Endothelial cell of umbilical vein (primary cell): ENCODE measurements around the gene TBCC. TPM values are rescaled to one million over a fixed set of nuclear protein-coding genes. Genes with fewer than 3 reads are reported as not detected.

Source experiments
- BruUV-seq: library from RNA; stranded (reverse); fragments of 400-500 nt; replicated peaks from 2 replicates; lab custom pipeline; 2021; lab: Mats Ljungman, UMichigan
- CTCF ChIA-PET: fragments of 300-600, 350-600 bp; sonication (Branson Sonifier 250); formaldehyde crosslinking; loops from one replicate; lab custom pipeline; 2021; ENCODE audit warnings: antibody characterized with exemption, inconsistent platforms; lab: Charles Lee
- POLR2A ChIA-PET: fragments of 300-600, 350-600 bp; sonication (Branson Sonifier 250); formaldehyde crosslinking; loops from one replicate; lab custom pipeline; 2021; ENCODE audit warnings: antibody characterized with exemption, inconsistent platforms; lab: Charles Lee
- DNase-seq: peaks from one replicate; pipeline ENCODE4 v3.0.0-alpha.2; 2011; ENCODE audit warnings: low read depth, low spot score
- FAIRE-seq: peaks from 2 replicates; lab custom pipeline; 2011; peaks lifted over from hg19 to GRCh38; lab: Jason Lieb, UNC
- H2AFZ ChIP-seq: 2 replicates; pipeline ENCODE4 v1.6.0; 2012; ENCODE audit warnings: low read depth, low read length, control low read depth, inconsistent platforms
- H3K27ac ChIP-seq: 2 replicates; pipeline ENCODE4 v1.5.1; 2011; ENCODE audit warnings: low read depth, mild to moderate bottlenecking, control low read depth, low read length, moderate library complexity; ENCODE audit not compliant: insufficient read depth
- H3K27me3 ChIP-seq, 2 experiments: 2 replicates each; pipeline versions ENCODE4 v1.6.0 to v1.6.1; 2011; ENCODE audit warnings: low read length in 2 of 2, mixed read lengths in 1 of 2; ENCODE audit not compliant: control insufficient read depth in 2 of 2, insufficient read depth in 2 of 2
- H3K36me3 ChIP-seq, 2 experiments: 2 replicates in 1 of 2; 3 replicates in 1 of 2; pipeline ENCODE4 v1.5.1; 2011; ENCODE audit warnings: low read length in 2 of 2, mild to moderate bottlenecking in 1 of 2, moderate library complexity in 1 of 2; ENCODE audit not compliant: control insufficient read depth in 2 of 2, insufficient read depth in 2 of 2; ENCODE audit errors: extremely low read depth in 1 of 2
- H3K4me1 ChIP-seq: 3 replicates; pipeline ENCODE4 v1.5.1; 2011; ENCODE audit warnings: mild to moderate bottlenecking, low read length; ENCODE audit not compliant: control insufficient read depth, insufficient read depth; ENCODE audit errors: extremely low read depth
- H3K4me2 ChIP-seq: 2 replicates; pipeline ENCODE4 v1.6.1; 2011; ENCODE audit warnings: low read length, control low read depth, mixed read lengths; ENCODE audit not compliant: insufficient read depth
- H3K4me3 ChIP-seq, 3 experiments: fragments of 200-600 bp in 1 of 3; sonication (generic), shearing (Covaris generic) in 1 of 3; replicated peaks in 1 of 3; 2 replicates each; pipeline ENCODE4 v1.5.1; 2011 to 2016; ENCODE audit warnings: control low read depth in 3 of 3, low read length in 3 of 3, mild to moderate bottlenecking in 2 of 3, inconsistent platforms in 1 of 3, low read depth in 1 of 3, moderate library complexity in 1 of 3; ENCODE audit not compliant: insufficient read depth in 1 of 3
- H3K79me2 ChIP-seq: 2 replicates; pipeline ENCODE4 v1.6.0; 2012; ENCODE audit warnings: low read length, inconsistent platforms; ENCODE audit not compliant: control insufficient read depth, insufficient read depth
- H3K9ac ChIP-seq: replicated peaks from 2 replicates; pipeline ENCODE3; 2011; ENCODE audit warnings: low read length, control low read depth; ENCODE audit not compliant: insufficient read depth; ENCODE audit errors: extremely low read depth
- H3K9me1 ChIP-seq: replicated peaks from 3 replicates; pipeline ENCODE4 v1.6.0; 2011; ENCODE audit warnings: mild to moderate bottlenecking, low read length; ENCODE audit not compliant: control insufficient read depth, insufficient read depth; ENCODE audit errors: extremely low read depth
- H3K9me3 ChIP-seq: replicated peaks from 2 replicates; pipeline ENCODE4 v1.5.1; 2012; ENCODE audit warnings: low read length, inconsistent platforms; ENCODE audit not compliant: control insufficient read depth, insufficient read depth
- H4K20me1 ChIP-seq: replicated peaks from 2 replicates; pipeline ENCODE3; 2011; ENCODE audit warnings: mild to moderate bottlenecking, low read length; ENCODE audit not compliant: control insufficient read depth, insufficient read depth; ENCODE audit errors: extremely low read depth
- CTCF ChIP-seq, 2 donors: IDR thresholded peaks; 1 replicate in 1 of 2; 2 replicates in 1 of 2; pipeline ENCODE4 v1.5.1; 2011; ENCODE audit warnings: low read length in 2 of 2, mild to moderate bottlenecking in 2 of 2, moderate library complexity in 2 of 2, control low read depth in 1 of 2, inconsistent platforms in 1 of 2, low read depth in 1 of 2; ENCODE audit not compliant: insufficient read depth in 1 of 2; ENCODE audit errors: extremely low read depth in 1 of 2
- EZH2 ChIP-seq: IDR thresholded peaks from 2 replicates; pipeline ENCODE4 v1.6.1; 2012; ENCODE audit warnings: borderline replicate concordance, low read depth, mild to moderate bottlenecking, moderate library complexity, low read length, inconsistent platforms; ENCODE audit not compliant: severe bottlenecking
- FOS ChIP-seq: IDR thresholded peaks from 2 replicates; pipeline ENCODE4 v1.6.1; 2011; ENCODE audit warnings: mild to moderate bottlenecking, low read length, moderate library complexity, borderline replicate concordance; ENCODE audit not compliant: insufficient read depth
- GATA2 ChIP-seq: IDR thresholded peaks from 2 replicates; pipeline ENCODE4 v1.7.0; 2011; ENCODE audit warnings: low read depth, mild to moderate bottlenecking, moderate library complexity, mixed read lengths, low read length; ENCODE audit not compliant: insufficient read length, insufficient read depth
- JUN ChIP-seq: IDR thresholded peaks from 2 replicates; pipeline ENCODE4 v1.6.1; 2011; ENCODE audit warnings: borderline replicate concordance, low read depth; ENCODE audit not compliant: insufficient read length, insufficient read depth
- MAX ChIP-seq: IDR thresholded peaks from 2 replicates; pipeline ENCODE4 v1.6.1; 2011; ENCODE audit not compliant: insufficient read depth, insufficient read length
- MYC ChIP-seq: IDR thresholded peaks from one replicate; pipeline ENCODE4 v1.6.1; 2011; ENCODE audit warnings: mild to moderate bottlenecking, low read depth, low read length
- POLR2A ChIP-seq: IDR thresholded peaks from 2 replicates; pipeline ENCODE4 v1.6.1; 2012; ENCODE audit warnings: low read depth, mild to moderate bottlenecking, control low read depth, low read length
- POLR2AphosphoS5 ChIP-seq: IDR thresholded peaks from 2 replicates; pipeline ENCODE4 v1.6.1; 2012; ENCODE audit warnings: low read depth, mild to moderate bottlenecking, control low read depth, low read length, moderate library complexity; ENCODE audit not compliant: insufficient read depth
- dilution Hi-C: fragments of 300-500 bp; cut with MboI; formaldehyde crosslinking; loops from one replicate; pipeline ENCODE4 v1.15.0; 2019; ENCODE audit warnings: low sequenced_read_pairs; ENCODE audit not compliant: extremely low pct_ligation_motif_present
- intact Hi-C: fragments of 100-400 bp; cut with micrococcal nuclease; formaldehyde crosslinking; loops from one replicate; pipeline ENCODE4 v1.10.0; 2022
- polyA plus RNA-seq, 4 experiments: library from polyadenylated mRNA; depleted of rRNA in 3 of 4; stranded (reverse) in 3 of 4; unstranded in 1 of 4; fragments of >200 nt; gene quantifications; 2 replicates each; pipeline versions ENCODE4 v1.2.1 to v1.2.3, GENCODE V29; 2011 to 2012; ENCODE audit warnings: missing spikeins in 1 of 4
- total RNA-seq: library from RNA; stranded (reverse); gene quantifications from 2 replicates; pipeline ENCODE4 v1.2.3, GENCODE V29; 2021

The TBCC gene
- total and polyA plus RNA-seq, 2 donors (not counting 3 experiments of a cell fraction or from before 2014, with no cell fraction given): 15.9 to 19.1 TPM

GRCh38 chr6:42774201-42774600, 28.3 kb upstream of the TBCC start:
- POLR2A ChIA-PET: no interaction called here
- Histone ChIP-seq H2AFZ (no peak overlapping the region), H3K27ac (no peak overlapping the region), H3K27me3 (no peaks in the 10 kb centered on the region), H3K9ac (no peak overlapping the region), H3K9me1 (no peaks in the 10 kb centered on the region), H3K79me2 (no peaks in the 10 kb centered on the region), H3K4me2 (no peak overlapping the region), H3K4me3 (no peak overlapping the region), H3K36me3 (no peaks in the 10 kb centered on the region), H4K20me1 (no peaks in the 10 kb centered on the region), H3K4me1 (peaks cover 8% of the 10 kb centered on the region), H3K9me3 (no peaks in the 10 kb centered on the region)
- intact Hi-C loops (no loop called here), dilution Hi-C loops (no loop called here)
- BruUV-seq: no TSS peak
- no peak for DNase-seq
- FAIRE-seq: no peak
- CTCF ChIA-PET: no interaction called here
- TF ChIP-seq JUN (no peak), POLR2A (no peak), POLR2AphosphoS5 (no peak), MYC (no peak), EZH2 (no peak), FOS (no peak), GATA2 (no peak), CTCF (IDR thresholded peaks at IDR 0.05; ENCODE audit: extremely low read depth in 1 of 2, insufficient read depth in 1 of 2, low read depth in 1 of 2, low read length in 2 of 2) (no peak), MAX (no peak)
